ENCODE measurements around the gene DGKD.
A peak's percentile ranks its signal among the peaks of the same experiment; 100 is the strongest.

Gene DGKD

DNA sequence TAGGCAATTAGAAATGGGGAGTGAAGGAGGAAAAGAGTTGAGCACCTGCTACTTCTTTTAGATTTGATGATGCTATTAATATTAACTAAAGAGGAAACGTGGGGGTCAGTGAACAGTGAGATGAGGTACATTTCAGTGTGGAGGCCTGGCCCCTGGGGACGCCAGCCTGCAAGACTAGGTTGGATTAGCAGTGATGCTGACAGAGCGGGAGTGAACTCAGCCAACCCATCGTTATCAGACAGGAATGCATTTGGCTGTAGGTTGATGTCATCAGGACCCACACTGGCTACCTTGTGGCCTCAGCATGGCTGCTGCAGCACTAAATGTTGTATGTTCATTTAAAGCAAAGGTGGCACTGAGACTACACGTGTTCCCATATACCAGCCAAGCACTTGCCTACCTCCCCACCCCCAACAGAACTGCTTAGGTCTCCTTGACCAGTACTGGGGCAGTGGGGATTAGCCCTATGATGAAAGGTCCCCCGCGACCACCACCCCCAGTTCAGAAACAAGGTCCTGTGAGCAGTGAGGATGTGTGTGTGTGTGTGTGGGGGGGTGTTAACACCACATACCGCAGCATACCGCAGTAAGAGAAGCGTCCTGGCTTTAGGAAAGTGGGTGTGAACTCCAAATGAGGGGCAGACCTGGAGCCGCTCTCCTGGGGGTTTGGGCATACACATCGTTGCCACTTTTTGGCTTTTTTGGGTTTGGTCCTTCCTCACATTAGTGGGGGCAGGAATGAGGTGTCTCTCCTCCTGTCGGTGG, 26.0 kb downstream of the DGKD start:
- H3K4me3 ChIP-seq (ENCODE audit: low read depth in 1 of 2, low read length in 1 of 2): no peak overlapping the region
- H3K27me3 ChIP-seq: no peaks in the 10 kb centered on the region
- H3K36me3 ChIP-seq: peaks cover 38% of the 10 kb centered on the region
- H3K27ac ChIP-seq: peak overlapping the region; percentile 30
- peaks cover 10 to 12% of the 10 kb centered on the region in 2 experiments for H3K4me1 ChIP-seq (ENCODE audit: control insufficient read depth in 1 of 2, insufficient read depth in 1 of 2, low read depth in 1 of 2, low read length in 1 of 2)
- no peaks in the 10 kb centered on the region for H3K9me3 ChIP-seq
- TF ChIP-seq, protein P1, sequence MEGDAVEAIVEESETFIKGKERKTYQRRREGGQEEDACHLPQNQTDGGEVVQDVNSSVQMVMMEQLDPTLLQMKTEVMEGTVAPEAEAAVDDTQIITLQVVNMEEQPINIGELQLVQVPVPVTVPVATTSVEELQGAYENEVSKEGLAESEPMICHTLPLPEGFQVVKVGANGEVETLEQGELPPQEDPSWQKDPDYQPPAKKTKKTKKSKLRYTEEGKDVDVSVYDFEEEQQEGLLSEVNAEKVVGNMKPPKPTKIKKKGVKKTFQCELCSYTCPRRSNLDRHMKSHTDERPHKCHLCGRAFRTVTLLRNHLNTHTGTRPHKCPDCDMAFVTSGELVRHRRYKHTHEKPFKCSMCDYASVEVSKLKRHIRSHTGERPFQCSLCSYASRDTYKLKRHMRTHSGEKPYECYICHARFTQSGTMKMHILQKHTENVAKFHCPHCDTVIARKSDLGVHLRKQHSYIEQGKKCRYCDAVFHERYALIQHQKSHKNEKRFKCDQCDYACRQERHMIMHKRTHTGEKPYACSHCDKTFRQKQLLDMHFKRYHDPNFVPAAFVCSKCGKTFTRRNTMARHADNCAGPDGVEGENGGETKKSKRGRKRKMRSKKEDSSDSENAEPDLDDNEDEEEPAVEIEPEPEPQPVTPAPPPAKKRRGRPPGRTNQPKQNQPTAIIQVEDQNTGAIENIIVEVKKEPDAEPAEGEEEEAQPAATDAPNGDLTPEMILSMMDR (IDR thresholded peaks at IDR 0.05): no peak

DNA sequence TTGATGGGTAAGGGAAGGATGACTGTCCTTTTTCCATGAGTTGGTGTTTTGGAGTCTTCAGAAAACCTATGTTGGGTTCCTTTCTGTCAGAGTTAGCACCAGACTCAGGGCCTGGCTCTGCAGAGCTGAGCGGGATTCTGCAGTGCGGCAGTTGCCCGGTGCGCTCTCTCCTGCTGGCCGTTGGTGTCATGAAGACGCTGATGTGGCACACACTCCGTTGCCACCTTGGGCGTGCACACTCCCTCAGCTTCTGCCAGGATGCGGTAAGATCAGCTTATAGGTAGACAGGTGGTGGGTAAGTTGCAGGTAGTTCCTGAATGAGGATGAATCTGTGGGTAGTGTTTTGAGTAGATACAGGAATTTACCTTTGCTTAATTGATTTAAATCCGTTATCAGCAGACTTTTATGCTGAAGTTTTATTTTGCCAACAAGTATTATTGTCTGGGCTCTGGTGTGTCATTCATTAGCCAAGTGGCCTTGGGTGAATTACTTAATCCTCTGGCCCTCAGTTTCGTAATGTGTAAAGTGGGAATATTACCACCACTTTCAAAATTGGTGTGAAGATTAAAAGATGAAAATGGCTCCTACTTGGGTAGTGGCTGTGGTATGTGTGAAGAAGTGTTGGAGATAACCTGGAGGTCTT, 26.8 kb downstream of the DGKD start:
- no peak overlapping the region for H3K4me3 ChIP-seq (ENCODE audit: low read depth in 1 of 2, low read length in 1 of 2)
- peak overlapping the region; percentile 30 for H3K27ac ChIP-seq
- H3K27me3 ChIP-seq: no peaks in the 10 kb centered on the region
- H3K9me3 ChIP-seq: no peaks in the 10 kb centered on the region
- TF ChIP-seq, protein P1 (IDR thresholded peaks at IDR 0.05): no peak
- peaks cover 30% of the 10 kb centered on the region for H3K36me3 ChIP-seq
- peaks cover 12 to 15% of the 10 kb centered on the region in 2 experiments for H3K4me1 ChIP-seq (ENCODE audit: control insufficient read depth in 1 of 2, insufficient read depth in 1 of 2, low read depth in 1 of 2, low read length in 1 of 2)

DNA sequence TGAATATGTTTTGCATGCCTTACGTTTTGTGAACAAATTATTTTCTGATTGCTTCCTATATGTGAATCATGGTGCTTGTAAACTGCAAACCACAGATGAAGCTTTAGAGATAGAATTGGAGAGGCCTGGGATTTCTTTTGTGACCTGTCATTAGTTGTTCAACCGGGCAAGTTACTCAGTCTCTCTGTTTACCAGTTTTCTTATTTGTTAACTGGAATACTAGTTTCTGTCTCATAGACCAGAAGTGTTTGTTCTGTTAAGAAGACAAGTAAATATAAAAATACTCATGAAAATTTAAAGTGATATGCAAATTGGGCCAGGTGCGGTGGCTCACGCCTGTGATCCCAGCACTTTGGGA, 27.3 kb downstream of the DGKD start:
- peaks cover 27% of the 10 kb centered on the region for H3K36me3 ChIP-seq
- no peak overlapping the region for H3K4me3 ChIP-seq (ENCODE audit: low read depth in 1 of 2, low read length in 1 of 2)
- no peaks in the 10 kb centered on the region for H3K27me3 ChIP-seq
- H3K27ac ChIP-seq: peak overlapping the region; percentile 30
- TF ChIP-seq, protein P1 (IDR thresholded peaks at IDR 0.05): no peak
- H3K4me1 ChIP-seq (ENCODE audit: control insufficient read depth in 1 of 2, insufficient read depth in 1 of 2, low read depth in 1 of 2, low read length in 1 of 2): peaks cover 12 to 15% of the 10 kb centered on the region in 2 experiments
- H3K9me3 ChIP-seq: no peaks in the 10 kb centered on the region

DNA sequence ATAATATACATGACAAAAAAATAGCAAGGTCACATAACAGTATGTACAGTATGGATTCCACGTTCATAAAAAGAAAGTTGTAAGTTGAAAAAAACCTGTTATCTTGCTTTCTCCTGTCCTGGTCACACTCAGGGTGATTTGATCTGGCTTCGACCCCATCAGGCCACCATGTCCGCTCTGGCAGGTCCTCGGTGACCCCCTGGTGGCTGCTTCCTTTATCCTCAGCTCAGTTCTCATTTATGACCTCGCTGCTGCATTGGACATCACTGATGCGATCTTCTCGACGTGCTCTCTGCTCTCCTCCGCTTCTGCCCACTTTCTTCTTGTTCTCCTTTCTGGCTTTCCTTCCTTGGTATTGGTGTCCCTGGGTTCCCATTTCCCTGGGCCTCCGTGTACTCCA, 29.7 kb downstream of the DGKD start:
- Histone ChIP-seq H3K4me3 (ENCODE audit: low read depth in 1 of 2, low read length in 1 of 2) (no peak overlapping the region), H3K27me3 (no peaks in the 10 kb centered on the region), H3K4me1 (ENCODE audit: control insufficient read depth in 1 of 2, insufficient read depth in 1 of 2, low read depth in 1 of 2, low read length in 1 of 2) (peaks cover 12 to 15% of the 10 kb centered on the region in 2 experiments), H3K9me3 (no peaks in the 10 kb centered on the region), H3K27ac (no peak overlapping the region), H3K36me3 (peaks cover 33% of the 10 kb centered on the region)
- TF ChIP-seq, protein P1 (IDR thresholded peaks at IDR 0.05): no peak

DNA sequence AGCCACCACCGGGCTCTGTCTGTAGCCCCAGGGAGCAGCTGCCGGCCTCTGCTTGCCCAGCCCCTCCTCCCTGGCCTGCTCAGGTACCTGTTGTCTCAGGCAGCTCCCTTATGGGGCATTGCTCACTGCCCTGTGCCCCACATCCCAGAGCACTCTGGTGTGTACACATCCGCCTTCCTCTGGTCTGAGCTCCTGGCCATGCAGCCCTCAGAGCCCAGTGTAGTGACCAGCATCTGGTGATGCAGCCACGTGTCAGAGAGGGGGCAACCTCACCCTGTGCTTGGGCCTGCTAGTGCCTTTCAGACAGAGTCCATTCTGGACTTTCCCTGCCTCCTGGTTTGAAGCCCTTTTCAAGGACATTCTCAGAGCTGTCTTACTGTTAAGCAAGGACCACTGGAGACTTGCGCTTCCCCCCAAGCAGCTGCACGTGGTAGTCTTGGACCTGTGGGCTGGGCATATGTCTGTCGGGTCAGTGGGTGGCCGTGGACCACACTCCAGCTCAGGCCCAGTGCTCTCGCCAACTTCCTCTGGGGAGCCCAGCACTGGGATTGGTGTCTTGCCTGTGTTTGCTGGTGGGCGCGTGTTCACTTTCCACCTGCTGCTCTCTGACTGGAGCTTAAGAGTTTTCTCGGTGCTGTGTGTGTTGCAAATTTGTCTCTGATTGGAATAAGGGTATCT, 30.7 kb downstream of the DGKD start:
- no peaks in the 10 kb centered on the region for H3K27me3 ChIP-seq
- H3K36me3 ChIP-seq: peaks cover 38% of the 10 kb centered on the region
- H3K9me3 ChIP-seq: no peaks in the 10 kb centered on the region
- TF ChIP-seq, protein P1 (IDR thresholded peaks at IDR 0.05): no peak
- H3K4me3 ChIP-seq (ENCODE audit: low read depth in 1 of 2, low read length in 1 of 2): no peak overlapping the region
- H3K4me1 ChIP-seq (ENCODE audit: control insufficient read depth in 1 of 2, insufficient read depth in 1 of 2, low read depth in 1 of 2, low read length in 1 of 2): peaks cover 12 to 15% of the 10 kb centered on the region in 2 experiments
- H3K27ac ChIP-seq: peak overlapping the region; percentile 46
